Dermis microvascular lymphatic vessel endothelial cell (primary cell): ENCODE results near the gene PAPOLA. TPM values are rescaled to one million over a fixed set of nuclear protein-coding genes. Genes with fewer than 3 reads are reported as not detected.
A peak's percentile ranks its signal among the peaks of the same experiment; 100 is the strongest.
"Not testable (repeated sequence)": the region's sequence is repeated elsewhere in the genome, so short reads cannot be mapped to it uniquely, and the experiment has no call there.

Experiments
- DNase-seq, 2 donors: peaks; one replicate each; pipeline versions ENCODE4 v3.0.0 to v3.0.0-alpha.2; 2010; ENCODE audit warnings: low read depth in 2 of 2
- total RNA-seq: library from RNA; depleted of rRNA; stranded (reverse); fragments of >200 nt; gene quantifications from 2 replicates; pipeline ENCODE4 v1.2.1, GENCODE V29; 2014

The PAPOLA gene
- total RNA-seq, result 79.2 and 100 TPM in 2 replicates

DNA sequence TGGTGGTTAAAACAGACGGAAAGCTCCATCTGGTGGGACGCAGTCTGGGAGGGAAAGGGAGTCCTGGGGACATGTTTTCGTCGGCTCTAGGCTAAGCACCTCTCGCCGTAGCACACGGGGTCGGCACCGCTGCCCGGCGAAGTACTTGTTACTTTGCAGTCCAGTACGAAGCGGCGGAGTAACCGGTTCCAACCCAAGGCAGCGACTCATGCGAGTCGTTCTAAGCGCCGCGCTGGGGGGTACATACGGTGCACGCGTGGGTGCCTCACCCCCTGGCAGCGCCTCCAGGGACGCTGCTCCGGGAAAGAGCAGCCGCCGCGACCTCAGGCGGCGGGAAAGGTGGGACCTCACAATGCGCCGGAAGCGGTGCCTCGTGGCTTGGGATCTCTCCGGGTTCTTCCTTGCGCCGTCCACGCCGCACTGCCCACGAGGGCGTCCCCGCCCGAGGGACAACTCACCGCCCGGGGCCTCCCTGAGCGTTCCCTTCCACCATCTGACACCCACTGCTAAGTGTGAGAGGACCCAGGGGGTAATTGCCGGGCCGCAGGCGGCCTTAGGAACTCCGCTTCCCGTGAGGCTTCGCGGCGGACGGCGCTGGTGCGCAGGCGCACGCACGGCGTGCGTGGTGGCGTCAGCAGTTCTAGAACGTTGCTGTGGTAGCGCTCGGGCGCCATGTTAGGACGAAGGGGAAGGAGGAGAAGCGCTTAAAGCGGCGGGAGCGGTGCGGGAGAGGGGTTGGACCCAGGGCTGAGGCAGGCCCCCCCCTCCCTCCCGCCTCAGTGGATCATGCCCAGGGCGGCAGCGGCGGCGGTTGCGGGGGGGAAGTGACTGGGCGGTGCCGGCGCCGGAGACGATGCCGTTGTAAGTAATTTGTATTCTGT, at the start of gene PAPOLA:
PAPOLA (plus strand) TSS at position 643 of the 881 bp plus-strand sequence; CDS start at position 854, 211 bp downstream.
- peak; percentile 92 to 95 for DNase-seq

DNA sequence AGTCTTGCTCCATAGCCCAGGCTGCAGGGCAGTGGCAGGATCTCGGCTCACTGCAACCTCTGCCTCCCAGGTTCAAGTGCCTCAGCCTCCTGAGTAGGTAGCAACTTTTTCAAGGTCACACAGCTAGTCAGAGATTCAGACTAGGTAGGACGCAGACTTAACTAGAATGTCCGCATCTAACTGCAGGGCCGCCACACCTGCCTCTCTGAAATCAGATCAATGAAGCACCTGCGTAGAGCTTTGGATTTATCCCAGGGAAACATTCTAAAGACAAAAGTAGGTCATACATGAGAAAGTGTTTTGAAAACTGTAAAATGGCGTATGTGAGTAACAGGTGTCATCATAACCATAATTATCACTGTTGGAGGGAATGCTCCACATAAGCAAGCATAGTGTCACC, 49.5 kb upstream of the PAPOLA start:
- no peak for DNase-seq

DNA sequence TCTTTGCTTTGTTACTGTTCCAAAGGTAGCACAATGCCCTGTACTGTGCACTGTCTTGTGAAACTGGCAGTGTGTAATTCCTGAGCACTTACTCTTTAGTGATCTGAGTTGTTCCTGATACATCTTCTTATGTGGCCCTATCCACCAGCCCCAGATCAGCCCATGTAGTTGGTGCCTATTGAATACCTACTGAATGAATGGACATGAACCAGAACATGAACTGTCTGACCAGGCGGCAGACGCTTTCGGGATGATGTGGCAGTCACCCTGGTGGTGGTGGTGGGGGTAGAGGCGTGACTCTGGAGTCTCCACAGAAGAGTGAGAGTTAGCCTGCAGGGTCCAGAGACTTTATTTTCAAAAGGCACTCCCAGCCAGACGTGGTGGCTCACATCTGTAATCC, 46.6 kb upstream of the PAPOLA start:
- DNase-seq, result no peak

DNA sequence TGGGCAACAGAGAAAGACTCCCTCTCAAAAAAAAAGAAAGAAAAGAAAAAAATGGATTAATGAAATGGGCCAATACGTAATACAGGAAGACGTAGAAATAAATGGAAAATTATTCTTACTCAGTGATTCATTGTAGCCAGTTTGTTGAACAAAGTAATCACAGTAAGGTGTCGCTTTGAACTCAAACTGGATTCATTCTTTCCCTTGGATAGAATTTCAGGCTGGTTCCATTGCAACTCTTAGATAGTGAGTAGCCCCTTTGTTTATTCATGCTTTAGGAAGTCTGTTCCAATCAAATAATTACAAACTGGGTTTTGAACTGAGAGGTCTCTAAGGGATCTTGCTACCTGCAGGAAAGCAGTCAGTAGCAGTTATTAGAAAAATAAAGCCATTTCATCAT, 42.3 kb upstream of the PAPOLA start:
- DNase-seq, result no peak

DNA sequence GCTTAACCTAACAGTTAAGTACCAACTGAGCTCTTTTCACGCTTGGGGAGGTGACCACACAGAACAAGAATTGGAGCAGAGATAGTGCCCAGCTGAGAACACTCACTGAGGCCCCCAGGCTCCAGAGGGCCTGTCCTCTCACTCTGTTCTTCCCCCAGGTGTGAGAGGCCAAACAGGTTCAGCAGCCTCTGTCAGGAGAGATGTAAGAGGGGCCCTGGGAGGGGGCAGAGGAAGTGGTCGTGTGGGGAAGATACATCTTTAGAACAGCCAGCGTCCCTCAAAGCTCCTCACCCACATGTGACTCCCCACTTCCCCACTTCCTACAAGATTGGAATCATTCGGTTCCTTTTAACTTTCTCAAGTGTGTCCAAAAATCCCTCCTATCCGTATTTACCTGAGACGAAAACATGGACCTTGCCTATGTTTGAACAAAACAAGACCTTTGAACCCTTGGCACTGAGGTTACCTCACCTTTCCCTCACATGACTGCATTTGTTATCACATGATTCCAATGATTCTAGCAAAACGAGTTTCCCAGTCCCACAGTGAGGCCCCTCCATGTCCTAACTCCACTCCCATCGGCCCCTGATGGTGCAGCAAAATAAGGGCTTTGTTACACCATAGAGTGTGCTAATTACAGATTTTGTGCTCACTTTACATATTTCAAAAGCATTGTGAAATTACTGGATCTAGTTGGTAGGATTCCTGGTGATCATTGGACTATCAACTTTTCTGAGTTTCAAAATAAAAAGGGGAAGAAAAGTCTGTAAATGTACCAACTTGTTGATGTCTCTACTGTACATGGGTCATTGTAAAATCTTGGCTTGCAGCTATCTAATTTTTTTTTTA, 40.0 kb upstream of the PAPOLA start:
- no peak for DNase-seq

DNA sequence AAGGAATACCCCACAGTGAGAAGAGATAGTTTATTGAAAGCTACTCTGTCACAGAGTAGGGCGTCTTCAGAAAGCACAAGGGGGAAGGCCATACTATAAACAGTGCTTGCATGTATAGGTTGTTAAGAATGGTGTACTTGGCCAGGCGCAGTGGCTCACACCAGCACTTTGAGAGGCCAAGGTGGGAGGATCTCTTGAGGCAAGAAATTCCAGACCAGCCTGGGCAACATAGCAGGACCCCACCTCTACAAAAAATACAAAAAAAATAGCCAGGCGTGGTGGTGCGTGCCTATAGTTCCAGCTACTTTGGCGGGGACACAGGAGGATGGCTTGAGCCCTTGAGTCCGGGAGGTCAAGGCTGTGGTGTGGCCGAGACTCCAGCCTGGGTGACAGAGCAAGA, 38.0 kb upstream of the PAPOLA start:
- no peak for DNase-seq

DNA sequence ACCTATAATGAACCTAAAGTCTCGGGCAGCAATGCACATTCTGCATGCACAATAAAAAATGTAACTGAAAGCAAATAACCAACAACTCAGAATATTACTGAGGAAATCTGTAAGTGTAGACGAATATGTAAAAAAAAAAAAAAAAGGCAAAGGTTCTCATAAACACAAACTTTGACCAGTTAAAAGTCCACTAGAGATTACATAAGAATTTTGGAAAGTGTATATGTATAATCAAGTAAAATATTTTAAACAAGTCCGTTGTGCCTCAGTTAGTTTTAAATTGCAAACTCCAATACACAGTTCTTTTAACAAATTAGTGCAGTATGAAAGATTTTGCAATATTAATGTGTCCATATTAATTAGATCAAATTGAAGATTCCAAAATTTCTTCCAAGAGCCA, 35.3 kb upstream of the PAPOLA start:
- DNase-seq, result no peak

DNA sequence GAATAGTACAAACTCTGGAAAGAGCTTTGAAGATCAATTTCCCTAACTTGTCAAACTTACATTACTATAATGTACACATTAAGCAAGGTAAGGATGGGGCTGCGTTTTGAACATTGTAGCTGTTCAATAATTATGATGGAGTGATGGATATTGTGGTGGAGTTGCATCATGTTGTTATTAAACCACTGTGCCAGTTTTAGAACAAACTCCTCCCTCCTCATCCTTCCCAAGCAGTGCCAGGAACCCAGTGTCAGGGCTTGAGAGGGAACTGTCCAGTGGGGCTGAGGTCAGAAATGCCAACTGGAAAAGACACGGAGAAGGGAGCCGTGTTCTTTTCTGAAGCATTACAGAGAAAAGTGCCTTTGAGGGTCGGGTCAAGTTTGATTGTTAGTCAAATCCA, 31.9 kb upstream of the PAPOLA start:
- no peak for DNase-seq

DNA sequence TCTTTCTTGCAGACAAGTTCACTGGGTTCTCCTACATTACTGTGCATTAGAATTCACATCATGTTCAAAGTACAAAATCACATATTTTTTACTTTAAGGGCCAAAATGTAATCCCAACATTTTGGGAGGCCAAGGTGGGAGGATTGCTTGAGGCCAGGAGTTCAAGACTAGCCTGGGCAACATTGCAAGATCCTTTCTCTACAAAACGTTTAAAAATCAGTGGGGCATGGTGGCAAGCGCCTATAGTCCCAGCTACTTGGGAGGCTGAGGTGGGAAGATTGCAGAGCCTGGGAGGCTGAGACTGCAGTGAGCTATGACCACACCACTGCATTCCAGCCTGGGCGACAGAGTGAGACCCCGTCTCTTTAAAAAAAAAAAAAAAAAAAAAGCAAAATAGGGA, 31.2 kb upstream of the PAPOLA start:
- DNase-seq, result not testable (repeated sequence)

DNA sequence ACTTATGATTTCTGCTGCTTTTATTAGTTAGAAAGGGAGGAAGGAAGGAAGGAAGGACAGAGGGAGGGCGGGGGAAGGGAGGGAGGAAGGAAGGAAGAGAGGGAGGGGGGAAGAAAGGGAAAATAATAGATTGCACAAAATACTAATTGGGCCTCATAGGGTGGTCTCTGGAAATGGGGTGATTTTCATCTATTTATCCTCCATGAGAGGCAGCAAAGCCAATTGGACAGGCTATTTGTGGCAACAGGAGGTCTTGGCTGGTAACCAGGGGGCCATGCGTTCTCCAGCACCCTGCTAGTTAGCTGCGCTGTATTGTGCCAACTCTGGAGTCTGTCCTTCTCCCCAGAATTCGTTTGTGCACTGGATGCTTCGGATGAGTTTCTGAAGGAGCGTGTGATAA, 24.1 kb upstream of the PAPOLA start:
- DNase-seq, result no peak

DNA sequence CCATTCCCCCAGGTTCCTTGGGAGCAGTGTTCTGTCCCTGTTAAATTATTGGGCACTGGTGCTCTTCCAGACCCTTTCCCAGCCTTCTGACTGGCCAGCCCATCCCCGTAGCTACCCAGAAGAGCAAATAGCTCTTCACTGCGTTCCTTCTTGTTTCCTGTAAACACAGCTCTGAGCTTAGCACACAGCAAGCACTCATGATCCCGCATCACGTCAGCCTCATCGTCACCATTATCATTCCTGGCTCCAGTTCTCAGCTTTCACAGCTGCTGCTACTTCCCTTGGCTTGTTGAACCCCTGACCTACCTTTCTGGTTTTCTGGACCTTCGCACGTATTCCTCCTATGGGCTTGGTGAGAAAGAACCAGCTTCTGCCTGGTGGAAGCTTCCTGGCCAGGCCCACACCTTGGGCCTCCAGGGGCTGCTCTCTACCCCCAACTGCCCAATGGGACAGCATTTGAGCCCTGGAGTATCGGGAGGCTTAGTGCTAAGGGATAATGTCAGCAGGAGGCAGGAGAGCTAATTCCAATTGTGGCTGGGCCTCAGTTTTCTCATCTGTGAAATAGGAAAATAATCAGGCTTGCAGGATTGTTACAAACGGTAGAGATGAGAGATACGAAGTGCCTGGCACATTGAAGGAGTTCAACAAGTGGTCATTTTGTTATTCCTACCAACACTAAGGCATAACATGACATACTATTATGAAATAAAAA, 22.6 kb upstream of the PAPOLA start:
- peak; percentile 47 to 64 for DNase-seq

DNA sequence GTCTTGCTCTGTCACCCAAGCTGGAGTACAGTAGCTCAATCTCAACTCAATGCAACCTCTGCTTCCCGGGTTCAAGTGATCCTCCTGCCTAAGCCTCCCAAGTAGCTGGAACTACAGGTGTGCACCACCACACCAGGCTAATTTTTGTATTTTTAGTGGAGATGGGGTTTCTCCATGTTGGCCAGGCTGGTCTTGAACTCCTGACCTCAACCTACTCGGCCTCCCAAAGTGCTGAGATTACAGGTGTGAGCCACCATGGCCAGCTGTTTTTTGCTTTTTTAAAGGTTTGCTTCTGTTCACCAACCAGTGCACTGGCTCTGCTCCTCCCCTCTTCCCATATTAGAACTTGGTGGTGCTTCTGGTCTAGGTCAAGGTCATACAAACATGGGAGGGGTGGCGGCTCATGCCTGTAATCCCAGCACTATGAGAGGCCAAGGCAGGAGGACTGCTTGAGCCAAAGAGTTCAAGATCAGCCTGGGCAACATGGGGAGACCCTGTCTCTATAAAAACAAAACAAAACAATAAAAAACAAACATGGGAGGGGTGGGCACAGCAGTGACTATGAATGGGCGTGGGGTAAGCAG, 20.4 kb upstream of the PAPOLA start:
- no peak for DNase-seq

DNA sequence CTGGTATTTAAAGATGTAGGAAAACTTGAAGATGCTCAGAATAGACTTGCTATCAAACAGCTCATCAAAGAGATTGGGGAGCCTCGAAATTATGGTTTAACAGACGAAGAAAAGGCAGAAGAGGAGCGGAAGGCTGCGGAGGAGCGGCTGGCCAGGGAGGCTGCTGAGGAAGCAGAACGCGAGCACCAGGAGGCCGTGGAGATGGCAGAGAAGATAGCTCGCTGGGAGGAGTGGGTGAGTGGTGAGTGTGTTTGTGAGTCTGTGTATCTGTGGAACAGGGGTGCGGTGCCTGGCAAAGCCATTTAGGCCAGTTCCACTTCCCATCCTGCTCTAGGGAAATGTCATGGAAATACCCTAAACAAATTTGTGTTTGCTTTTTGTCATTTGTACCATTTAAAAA, 19.2 kb upstream of the PAPOLA start:
- no peak for DNase-seq

DNA sequence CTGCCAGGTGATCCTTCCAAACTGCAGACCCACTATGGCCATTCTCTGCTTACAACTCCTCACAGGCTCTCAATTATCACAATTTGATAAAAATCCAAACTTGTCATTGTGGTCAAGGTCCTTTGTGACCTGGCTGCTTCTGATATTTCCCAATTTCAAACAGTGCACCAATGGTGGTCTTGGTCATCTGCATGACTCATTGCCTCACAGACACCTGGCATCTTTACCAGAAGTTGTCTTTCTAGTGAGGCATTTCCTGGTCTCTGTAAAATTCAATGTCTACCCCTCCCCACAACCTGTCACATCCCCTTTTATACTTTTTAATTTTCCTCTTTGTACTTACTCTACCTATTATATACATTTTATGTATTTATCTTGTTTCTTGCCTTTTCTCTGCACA, 17.8 kb upstream of the PAPOLA start:
- DNase-seq, result no peak

DNA sequence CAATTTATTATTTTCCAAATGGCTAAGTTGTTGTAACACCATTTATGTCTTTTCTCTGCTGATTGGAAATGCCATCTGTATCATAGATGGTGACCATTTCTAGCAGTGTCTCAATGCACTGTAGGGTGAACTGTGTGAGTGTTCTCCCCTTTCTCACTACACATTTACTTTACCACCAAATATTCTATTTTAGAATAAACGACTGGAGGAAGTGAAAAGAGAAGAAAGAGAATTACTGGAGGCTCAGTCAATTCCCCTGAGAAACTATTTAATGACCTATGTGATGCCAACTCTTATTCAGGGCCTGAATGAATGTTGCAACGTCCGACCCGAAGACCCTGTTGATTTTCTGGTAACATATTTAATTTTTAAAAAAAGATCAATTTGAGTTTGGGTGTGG, 15.5 kb upstream of the PAPOLA start:
- no peak for DNase-seq

DNA sequence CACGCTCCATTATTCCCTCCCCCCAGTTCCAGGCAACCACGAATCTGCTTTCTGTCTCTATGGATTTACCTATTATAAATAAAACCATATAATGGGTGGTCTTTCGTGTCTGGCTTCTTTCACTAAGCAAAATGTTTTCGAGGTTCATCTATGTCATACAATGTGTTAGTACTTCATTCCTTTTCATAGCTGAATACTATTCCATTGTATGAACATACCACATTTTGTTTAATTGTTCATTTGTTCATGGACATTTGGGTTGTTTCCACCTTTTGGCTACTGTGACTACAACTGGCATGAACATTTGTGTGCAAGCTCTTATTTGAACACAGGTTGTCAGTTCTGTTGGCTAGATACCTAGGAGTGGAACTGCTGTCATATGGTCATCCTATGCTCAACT, 12.9 kb upstream of the PAPOLA start:
- no peak for DNase-seq

DNA sequence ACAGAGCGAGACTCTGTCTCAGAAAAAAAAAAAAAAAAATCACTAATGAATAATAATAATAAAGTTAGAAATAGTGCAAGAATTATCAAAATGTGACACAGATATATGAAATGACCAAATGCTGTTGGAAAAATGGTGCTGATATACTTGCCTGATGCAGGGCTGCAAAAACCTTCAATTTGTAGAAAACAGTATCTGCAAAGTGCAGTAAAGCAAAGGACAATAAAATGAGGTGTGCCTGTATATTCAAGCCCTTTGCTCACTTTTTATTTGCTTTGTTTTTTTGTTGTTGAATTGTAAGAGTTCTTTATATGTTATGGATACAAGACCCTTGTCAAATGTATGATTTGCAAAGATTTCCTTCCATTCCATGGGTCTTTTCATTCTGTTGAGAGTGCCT, 9.0 kb upstream of the PAPOLA start:
- no peak for DNase-seq

DNA sequence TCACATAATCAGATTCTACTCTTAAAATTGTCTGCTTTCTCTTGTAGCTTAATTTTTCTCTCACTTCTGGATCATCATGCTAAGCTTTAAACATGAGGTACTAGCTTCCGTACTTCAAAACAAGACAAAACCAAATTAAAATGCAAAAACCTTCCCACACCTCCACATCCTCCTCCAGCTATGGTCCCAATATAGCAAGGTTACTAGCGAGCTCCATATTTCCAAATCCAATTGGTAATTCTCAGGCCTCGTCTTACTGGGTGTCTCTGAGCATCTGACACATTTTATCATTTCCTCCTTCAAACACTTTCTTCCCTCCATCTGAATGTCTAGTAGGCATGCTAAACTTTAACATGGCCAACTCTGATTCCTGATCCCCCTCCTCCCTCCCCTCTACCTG, 7.9 kb upstream of the PAPOLA start:
- no peak for DNase-seq

DNA sequence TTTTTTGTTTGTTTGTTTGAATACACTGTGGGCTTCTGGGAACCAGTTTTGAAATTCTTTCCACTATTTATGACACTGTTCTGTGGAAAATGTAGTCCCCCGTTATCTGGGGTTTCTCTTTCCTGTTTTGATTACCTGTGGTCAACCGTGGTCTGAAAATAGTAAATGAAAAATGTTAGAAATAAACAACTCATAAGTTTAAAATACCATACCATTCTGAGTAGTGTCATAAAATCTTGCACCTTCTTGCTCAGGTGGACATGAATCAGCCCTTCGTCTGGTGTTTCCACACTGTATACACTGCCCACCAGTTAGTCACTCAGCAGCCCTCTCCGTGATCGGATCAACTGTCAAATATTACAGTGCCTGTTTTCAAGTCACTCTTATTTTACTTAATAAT, 5.1 kb upstream of the PAPOLA start:
- no peak for DNase-seq

DNA sequence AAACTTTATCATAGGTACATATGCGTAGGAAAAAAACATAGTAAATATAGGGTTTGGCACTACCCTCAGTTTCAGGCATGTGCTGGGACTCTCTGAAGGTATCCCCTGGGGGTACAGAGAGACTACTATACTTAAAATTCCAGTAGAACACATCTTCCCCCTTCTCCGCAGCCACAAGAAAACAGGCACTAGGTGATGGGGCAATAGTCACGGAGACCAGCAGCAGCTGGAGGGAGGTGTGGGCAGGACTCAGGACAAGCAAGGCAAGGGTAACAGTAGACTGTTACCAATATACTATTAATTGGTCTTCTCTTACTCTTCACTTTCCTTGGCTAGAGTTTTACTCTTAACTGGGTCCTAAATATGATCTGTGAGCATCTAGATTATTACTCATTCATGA, 4.6 kb upstream of the PAPOLA start:
- no peak for DNase-seq

DNA sequence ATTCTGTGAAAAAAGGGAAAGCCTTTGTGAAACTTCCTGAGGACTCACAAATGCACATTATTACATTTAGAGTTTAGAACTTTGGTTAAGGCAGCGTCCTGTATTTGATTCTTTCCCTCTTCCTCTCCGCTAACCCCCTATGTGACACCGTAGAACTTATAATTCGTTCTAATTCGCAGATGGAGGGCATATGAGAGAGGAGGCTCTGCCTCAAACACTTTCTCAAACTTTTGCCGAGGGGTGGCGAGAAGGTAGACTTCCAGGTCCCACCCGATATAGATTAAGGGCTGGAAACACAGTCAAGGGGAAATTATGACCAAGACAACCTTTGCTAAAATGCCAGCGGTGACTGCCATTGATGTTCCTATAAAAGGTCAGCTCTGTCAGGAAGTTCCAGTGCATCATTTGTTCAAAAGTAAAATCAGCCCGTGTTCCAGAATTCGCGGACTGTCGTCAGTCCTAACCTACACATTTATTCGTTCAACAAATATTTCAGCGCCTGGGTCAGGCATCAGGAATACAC, 904 bp upstream of the PAPOLA start:
- peak in 1 of 2 donors; percentile 10 for DNase-seq
